Breast epithelium (tissue), 4 donors: ENCODE results near the gene TRIM56. TPM values are rescaled to one million over a fixed set of nuclear protein-coding genes. Genes with fewer than 3 reads are reported as not detected.
"Not testable (repeated sequence)": the region's sequence is repeated elsewhere in the genome, so short reads cannot be mapped to it uniquely, and the experiment has no call there.

ENCODE experiments used
- DNase-seq, 2 donors: peaks; one replicate each; pipeline ENCODE4 v3.0.0-alpha.2; 2019; ENCODE audit warnings: low spot score in 2 of 2
- H3K27ac ChIP-seq, 2 donors: fragments of 200-600 bp; sonication (generic) in 1 of 2; one replicate each; pipeline ENCODE4 v1.5.1; 2016 to 2019; ENCODE audit warnings: mild to moderate bottlenecking in 1 of 2
- H3K27me3 ChIP-seq, 2 donors: fragments of 200-600 bp; sonication (generic) in 1 of 2; one replicate each; pipeline versions ENCODE4 v1.5.1 to v1.6.0; 2017 to 2019; ENCODE audit warnings: control low read depth in 1 of 2, mild to moderate bottlenecking in 1 of 2
- H3K36me3 ChIP-seq: fragments of 200-600 bp; one replicate; pipeline ENCODE4 v1.5.1; 2019
- H3K4me1 ChIP-seq, 2 donors: fragments of 200-600 bp; sonication (generic); one replicate each; pipeline ENCODE4 v1.5.1; 2016 to 2019; ENCODE audit warnings: control low read depth in 1 of 2
- H3K4me3 ChIP-seq, 3 donors: fragments of 200-600 bp; sonication (generic); 1 replicate in 2 of 3; 2 replicates in 1 of 3; pipeline ENCODE4 v1.5.1; 2016 to 2019; ENCODE audit warnings: mild to moderate bottlenecking in 3 of 3, moderate library complexity in 2 of 3
- H3K9me3 ChIP-seq, 2 donors: fragments of 200-600 bp; sonication (generic) in 1 of 2; one replicate each; pipeline ENCODE4 v1.5.1; 2016 to 2019; ENCODE audit warnings: control low read depth in 1 of 2
- POLR2A ChIP-seq: fragments of 450-650 bp; IDR thresholded peaks from one replicate; pipeline ENCODE4 v1.6.1; 2016; ENCODE audit warnings: antibody characterized with exemption, mild to moderate bottlenecking, moderate library complexity
- POLR2AphosphoS5 ChIP-seq, 3 donors: sonication (generic); formaldehyde crosslinking; IDR thresholded peaks; one replicate each; pipeline ENCODE4 v1.6.1; 2017; ENCODE audit warnings: antibody characterized with exemption in 3 of 3
- intact Hi-C: fragments of 100-400 bp; cut with DNase I; formaldehyde crosslinking; loops from one replicate; pipeline ENCODE4 v1.15.1; 2023; ENCODE audit warnings: low total_unique reads
- total RNA-seq, 3 donors: library from RNA; depleted of rRNA; stranded (reverse); fragments of >200 nt; gene quantifications; one replicate each; pipeline ENCODE4 v1.1.0, GENCODE V29; 2016
- TF ChIP-seq, protein P1 (sequence below), 3 donors: fragments of 450-650 bp; IDR thresholded peaks; one replicate each; pipeline ENCODE4 v1.5.1; 2016 to 2017; ENCODE audit warnings: antibody characterized with exemption in 3 of 3, mild to moderate bottlenecking in 3 of 3, moderate library complexity in 3 of 3

Gene TRIM56
- total RNA-seq, 3 donors from 2014 or later: 14.1 to 21.6 (median 19.9) TPM

DNA sequence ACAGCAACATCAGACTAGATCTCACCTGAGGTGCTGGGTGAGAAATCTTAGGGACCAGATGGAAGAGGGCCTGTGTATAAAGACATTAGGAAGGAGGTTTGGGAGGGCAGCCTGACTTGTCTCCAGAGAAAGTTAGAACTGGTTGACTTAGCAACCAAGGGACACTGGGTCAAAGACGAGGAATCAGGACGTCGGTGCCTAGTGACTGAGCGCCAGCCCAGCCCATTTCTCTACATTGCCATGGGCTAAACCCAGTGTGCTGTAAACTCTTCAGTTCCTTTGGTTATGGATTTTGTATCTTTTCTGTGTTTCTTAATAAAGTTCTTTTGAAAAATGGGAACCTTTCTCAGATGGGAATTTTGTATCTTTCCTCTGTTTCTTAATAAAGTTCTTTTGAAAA lies 12.3 kb downstream of the TRIM56 start:
- TF ChIP-seq, protein P1, sequence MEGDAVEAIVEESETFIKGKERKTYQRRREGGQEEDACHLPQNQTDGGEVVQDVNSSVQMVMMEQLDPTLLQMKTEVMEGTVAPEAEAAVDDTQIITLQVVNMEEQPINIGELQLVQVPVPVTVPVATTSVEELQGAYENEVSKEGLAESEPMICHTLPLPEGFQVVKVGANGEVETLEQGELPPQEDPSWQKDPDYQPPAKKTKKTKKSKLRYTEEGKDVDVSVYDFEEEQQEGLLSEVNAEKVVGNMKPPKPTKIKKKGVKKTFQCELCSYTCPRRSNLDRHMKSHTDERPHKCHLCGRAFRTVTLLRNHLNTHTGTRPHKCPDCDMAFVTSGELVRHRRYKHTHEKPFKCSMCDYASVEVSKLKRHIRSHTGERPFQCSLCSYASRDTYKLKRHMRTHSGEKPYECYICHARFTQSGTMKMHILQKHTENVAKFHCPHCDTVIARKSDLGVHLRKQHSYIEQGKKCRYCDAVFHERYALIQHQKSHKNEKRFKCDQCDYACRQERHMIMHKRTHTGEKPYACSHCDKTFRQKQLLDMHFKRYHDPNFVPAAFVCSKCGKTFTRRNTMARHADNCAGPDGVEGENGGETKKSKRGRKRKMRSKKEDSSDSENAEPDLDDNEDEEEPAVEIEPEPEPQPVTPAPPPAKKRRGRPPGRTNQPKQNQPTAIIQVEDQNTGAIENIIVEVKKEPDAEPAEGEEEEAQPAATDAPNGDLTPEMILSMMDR (IDR thresholded peaks at IDR 0.05): no peak
- TF ChIP-seq POLR2A: no peak
- no peak for TF ChIP-seq POLR2AphosphoS5 (IDR thresholded peaks at IDR 0.05)
- H3K27me3 ChIP-seq: no peaks in the 10 kb centered on the region
- no peaks in the 10 kb centered on the region for H3K36me3 ChIP-seq
- H3K4me1 ChIP-seq: peaks cover 3 to 7% of the 10 kb centered on the region in 2 donors
- intact Hi-C loops: no loop called here
- H3K27ac ChIP-seq: no peak overlapping the region
- no peaks in the 10 kb centered on the region for H3K9me3 ChIP-seq
- no peak overlapping the region for H3K4me3 ChIP-seq
- DNase-seq: no peak

DNA sequence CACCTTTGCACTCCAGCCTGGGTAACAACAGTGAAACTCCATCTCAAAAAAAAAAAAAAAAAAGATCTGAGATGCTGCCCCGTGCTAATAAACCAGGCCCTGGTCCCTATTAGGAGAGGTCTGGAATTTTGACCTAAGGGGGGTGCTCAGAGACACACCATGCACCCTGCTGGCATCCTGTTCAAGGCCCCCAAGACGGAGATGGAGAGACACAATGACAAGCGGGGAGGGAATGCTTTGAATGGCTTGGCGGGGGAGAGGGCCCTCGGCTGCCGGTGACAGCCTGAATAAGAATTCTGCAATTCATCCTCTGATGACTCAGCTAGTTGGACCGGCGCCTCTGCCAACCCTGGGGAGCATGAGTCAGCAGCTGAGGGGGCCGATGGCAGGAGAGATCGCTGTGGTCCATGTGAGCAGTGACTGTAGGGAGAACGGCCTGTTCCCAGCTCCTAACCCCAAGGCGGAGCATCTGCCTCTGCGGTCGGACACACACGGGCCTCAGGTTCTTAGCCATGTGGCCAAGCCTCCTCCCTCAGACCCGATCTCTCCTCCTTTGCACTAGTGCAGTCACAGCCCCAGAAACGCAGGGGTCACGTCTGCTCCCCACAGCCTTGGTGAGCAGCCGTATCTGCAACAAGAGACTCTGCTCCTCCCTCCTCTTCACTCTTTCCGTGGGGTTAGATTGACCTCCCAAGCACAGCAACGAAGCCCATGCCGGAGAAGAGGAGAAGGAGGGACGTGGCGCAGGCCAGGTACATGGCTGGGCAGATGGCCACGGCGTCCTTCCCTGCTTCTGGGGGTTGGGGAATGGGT lies 14.9 kb downstream of the TRIM56 start:
- TF ChIP-seq, protein P1 (IDR thresholded peaks at IDR 0.05): no peak
- peak; percentile 71 to 96 (median 86) for TF ChIP-seq POLR2AphosphoS5 (IDR thresholded peaks at IDR 0.05)
- no peaks in the 10 kb centered on the region for H3K9me3 ChIP-seq

DNA sequence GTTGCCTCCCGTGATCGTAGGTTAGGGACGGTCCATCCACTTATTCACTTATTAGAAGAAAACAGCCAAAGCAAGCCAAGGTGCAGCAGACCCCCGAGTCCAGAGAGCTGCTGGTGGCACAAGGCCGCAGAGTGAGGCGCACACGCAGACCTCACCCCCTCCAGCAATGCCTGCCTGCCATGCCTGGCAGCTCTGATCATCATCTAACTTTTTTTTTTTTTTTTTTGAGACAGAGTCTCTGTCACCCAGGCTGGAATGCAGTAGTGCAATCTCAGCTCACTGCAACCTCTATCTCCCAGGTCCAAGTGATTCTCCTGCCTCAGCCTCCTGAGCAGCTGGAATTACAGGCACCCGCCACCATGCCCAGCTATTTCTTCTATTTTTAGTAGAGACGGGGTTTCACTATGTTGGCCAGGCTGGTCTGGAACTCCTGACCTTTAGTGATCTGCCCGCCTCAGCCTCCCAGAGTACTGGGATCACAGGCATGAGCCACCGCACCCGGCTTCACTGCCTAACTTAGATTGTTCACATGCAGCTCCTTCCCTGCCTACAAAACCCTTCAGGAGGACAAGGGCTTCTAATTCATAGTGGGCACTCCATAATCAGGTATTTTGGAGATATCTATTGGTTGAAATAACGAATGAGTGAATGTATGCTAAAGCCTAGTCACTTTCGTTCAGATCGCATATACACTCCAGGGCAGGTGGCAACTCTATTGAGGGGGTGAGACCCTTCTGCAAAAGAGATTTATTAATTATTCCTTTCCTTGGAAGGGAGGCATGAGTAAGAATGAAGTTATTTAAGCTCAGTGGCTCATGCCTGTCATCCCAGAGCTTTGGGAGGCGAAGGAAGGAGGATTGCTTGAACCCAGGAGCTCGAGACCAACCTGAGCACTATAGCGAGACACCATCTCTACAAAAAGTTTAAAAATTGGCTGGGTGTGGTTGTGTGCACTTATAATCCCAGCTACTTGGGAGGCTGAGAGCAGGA lies 15.9 kb downstream of the TRIM56 start:
- intact Hi-C loops: no loop called here

More for the DNA sequence above, 14.9 kb downstream of the TRIM56 start:
- peak overlapping the region in 2 of 3 donors; percentile 4 to 34 for H3K4me3 ChIP-seq
- no peaks in the 10 kb centered on the region for H3K36me3 ChIP-seq
- peaks cover 3 to 7% of the 10 kb centered on the region in 2 donors for H3K4me1 ChIP-seq
- peak overlapping the region; percentile 50 to 86 for H3K27ac ChIP-seq
- no peaks in the 10 kb centered on the region for H3K27me3 ChIP-seq
- peak; percentile 89 to 92 for DNase-seq
- intact Hi-C loops: no loop called here

DNA sequence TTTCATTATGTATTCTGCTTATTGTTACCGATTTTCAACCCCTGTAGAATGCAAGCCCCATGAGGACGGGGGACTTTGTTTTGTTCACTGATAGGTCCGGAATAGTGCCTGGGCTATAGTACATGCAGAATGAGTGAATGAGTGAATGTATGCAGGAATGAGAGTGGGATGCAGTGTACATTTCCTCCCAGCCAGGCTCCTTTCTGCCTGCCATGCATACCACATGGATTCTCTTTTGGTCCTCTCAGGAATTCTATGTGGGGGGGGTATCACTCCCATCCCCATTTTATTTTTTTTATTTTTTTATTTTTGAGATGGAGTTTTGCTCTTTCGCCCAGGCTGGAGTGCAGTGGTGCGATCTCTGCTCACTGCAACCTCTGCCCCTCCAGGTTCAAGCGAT lies 16.7 kb downstream of the TRIM56 start:
- Histone ChIP-seq H3K27ac (no peak overlapping the region), H3K27me3 (no peaks in the 10 kb centered on the region), H3K9me3 (no peaks in the 10 kb centered on the region), H3K4me3 (no peak overlapping the region), H3K4me1 (peaks cover 3 to 7% of the 10 kb centered on the region in 2 donors), H3K36me3 (no peaks in the 10 kb centered on the region)
- DNase-seq: no peak
- TF ChIP-seq POLR2A: no peak
- TF ChIP-seq, protein P1 (IDR thresholded peaks at IDR 0.05): no peak
- no peak for TF ChIP-seq POLR2AphosphoS5 (IDR thresholded peaks at IDR 0.05)
- intact Hi-C loops: no loop called here

More for the DNA sequence above, 15.9 kb downstream of the TRIM56 start:
- DNase-seq: no peak
- TF ChIP-seq POLR2AphosphoS5 (IDR thresholded peaks at IDR 0.05) (no peak), POLR2A (no peak)
- TF ChIP-seq, protein P1 (IDR thresholded peaks at IDR 0.05): no peak
- Histone ChIP-seq H3K4me3 (peak overlapping the region in 1 of 3 donors; percentile 34), H3K9me3 (no peaks in the 10 kb centered on the region), H3K27ac (peak overlapping the region; percentile 50 to 86), H3K27me3 (no peaks in the 10 kb centered on the region), H3K4me1 (peaks cover 3 to 7% of the 10 kb centered on the region in 2 donors), H3K36me3 (no peaks in the 10 kb centered on the region)

DNA sequence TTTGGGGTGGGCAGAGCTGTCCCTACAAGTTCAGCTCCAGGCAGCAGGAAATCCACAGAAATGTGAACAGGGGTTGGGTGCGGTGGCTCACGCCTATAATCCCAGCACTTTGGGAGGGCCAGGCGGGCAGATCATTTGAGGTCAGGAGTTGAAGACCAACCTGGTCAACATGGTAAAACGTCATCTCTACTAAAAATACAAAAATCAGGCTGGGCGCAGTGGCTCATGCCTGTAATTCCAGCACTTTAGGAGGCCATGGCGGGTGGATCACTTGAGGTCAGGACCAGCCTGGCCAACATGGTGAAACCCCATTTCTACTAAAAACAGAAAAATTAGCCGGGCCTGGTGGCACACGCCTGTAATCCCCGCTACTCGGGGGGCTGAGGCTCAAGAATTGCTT lies 18.4 kb downstream of the TRIM56 start:
- H3K9me3 ChIP-seq, DNase-seq, intact Hi-C loops, H3K36me3 ChIP-seq, H3K4me1 ChIP-seq, H3K27ac ChIP-seq, H3K4me3 ChIP-seq, H3K27me3 ChIP-seq: not testable (repeated sequence)
